OCI-LY1 (cell line): ENCODE measurements around the gene FOXD3.

ENCODE experiments used
- CTCF ChIP-seq: fragments of 200-600 bp; sonication (generic), shearing (Covaris generic); IDR thresholded peaks from 2 replicates; pipeline ENCODE4 v1.5.1; 2017; ENCODE audit warnings: mild to moderate bottlenecking, antibody characterized with exemption, low read length, moderate library complexity, mixed read lengths
- EZH2 ChIP-seq: fragments of 200-600 bp; sonication (generic), shearing (Covaris generic); IDR thresholded peaks from 2 replicates; pipeline ENCODE4 v1.8.0; 2017; ENCODE audit warnings: borderline replicate concordance, mixed run types, mild to moderate bottlenecking, antibody characterized with exemption, low read length, moderate library complexity, mixed read lengths

GRCh38 chr1:63326473-63327380 is 4.4 kb downstream of the FOXD3 start:
- TF ChIP-seq CTCF (no peak), EZH2 (no peak)
